ENCODE data around the gene HEG1. TPM values are rescaled to one million over a fixed set of nuclear protein-coding genes. Genes with fewer than 3 reads are reported as not detected.
"Not testable (repeated sequence)": the region's sequence is repeated elsewhere in the genome, so short reads cannot be mapped to it uniquely, and the experiment has no call there.

Gene HEG1
- total and polyA plus RNA-seq, 3 experiments from 2014 or later = 6.3 to 21.3 (median 20.9) TPM

DNA sequence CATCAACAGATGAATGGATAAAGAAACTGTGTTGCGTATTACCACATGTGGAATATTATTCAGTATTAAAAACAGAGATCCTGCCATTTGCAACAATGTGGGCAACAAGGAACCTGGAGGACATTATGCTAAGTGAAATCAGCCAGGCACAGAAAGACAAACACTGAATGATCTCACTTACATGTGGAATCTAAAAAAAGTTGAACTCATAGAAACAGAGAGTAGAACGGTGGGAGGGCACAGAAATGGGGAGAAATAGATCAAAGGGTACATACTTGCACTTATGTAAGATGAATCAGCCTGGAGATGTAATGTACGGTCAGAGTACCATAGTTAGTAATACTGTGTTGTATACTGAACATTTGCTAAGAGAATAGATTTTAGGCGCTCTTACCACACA lies 91.4 kb downstream of the HEG1 start:
- no peak overlapping the region for H3K27ac ChIP-seq (ENCODE audit: low read depth, low read length)
- no peaks in the 10 kb centered on the region for H3K4me1 ChIP-seq (ENCODE audit: insufficient read depth, low read length)
- H3K4me3 ChIP-seq (ENCODE audit: low read length) = no peak overlapping the region
- DNase-seq = no peak
- no peaks in the 10 kb centered on the region for H3K9me3 ChIP-seq (ENCODE audit: low read length)
- H3K36me3 Mint-ChIP-seq = peaks cover 0 to 13% (median 6%) of the 10 kb centered on the region in 3 donors
- no peaks in the 10 kb centered on the region for H3K27me3 ChIP-seq (ENCODE audit: insufficient read depth, low read length, poor library complexity, severe bottlenecking)
- peaks cover 7% of the 10 kb centered on the region for H3K36me3 ChIP-seq (ENCODE audit: insufficient read depth, low read length)
- H3K4me3 Mint-ChIP-seq = no peak overlapping the region
- H3K4me1 Mint-ChIP-seq = peaks cover 0 to 9% (median 2%) of the 10 kb centered on the region in 3 donors
- H3K27ac Mint-ChIP-seq = peak overlapping the region in 2 of 8 donors; percentile 0 to 44
- H3K27me3 Mint-ChIP-seq = no peaks in the 10 kb centered on the region
- CTCF ChIA-PET = no interaction called here
- POLR2A ChIA-PET = no interaction called here
- no peaks in the 10 kb centered on the region for H3K9me3 Mint-ChIP-seq

DNA sequence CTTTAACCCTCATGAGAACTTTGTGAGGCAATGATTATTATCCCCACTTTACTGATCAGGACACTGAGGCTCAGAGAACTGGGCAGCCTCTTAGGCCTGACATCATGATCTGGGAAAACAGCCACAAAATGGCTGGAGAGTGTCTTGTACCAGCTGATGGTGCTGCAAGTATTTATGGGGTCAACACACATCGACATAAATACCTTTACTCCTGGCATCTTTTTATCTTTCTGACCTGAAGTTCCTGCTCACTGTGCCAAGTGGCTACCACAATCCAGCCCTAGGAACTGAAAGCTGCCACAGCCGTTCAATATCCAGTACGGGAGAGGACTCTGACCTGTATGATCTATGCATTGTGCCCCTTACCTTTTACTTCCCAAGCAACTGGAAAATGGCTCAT lies 92.0 kb downstream of the HEG1 start:
- POLR2A ChIA-PET = no interaction called here
- no peak for DNase-seq
- no peaks in the 10 kb centered on the region for H3K27me3 Mint-ChIP-seq
- no peak overlapping the region for H3K27ac ChIP-seq (ENCODE audit: low read depth, low read length)
- H3K9me3 ChIP-seq (ENCODE audit: low read length) = no peaks in the 10 kb centered on the region
- H3K9me3 Mint-ChIP-seq = no peaks in the 10 kb centered on the region
- H3K27me3 ChIP-seq (ENCODE audit: insufficient read depth, low read length, poor library complexity, severe bottlenecking) = no peaks in the 10 kb centered on the region
- peaks cover 2% of the 10 kb centered on the region for H3K36me3 ChIP-seq (ENCODE audit: insufficient read depth, low read length)
- peak overlapping the region in 1 of 8 donors; percentile 34 for H3K27ac Mint-ChIP-seq
- no peak overlapping the region for H3K4me3 ChIP-seq (ENCODE audit: low read length)
- peaks cover 0 to 5% (median 2%) of the 10 kb centered on the region in 3 donors for H3K4me1 Mint-ChIP-seq
- H3K4me3 Mint-ChIP-seq = no peak overlapping the region
- CTCF ChIA-PET = no interaction called here
- peaks cover 0 to 6% (median under 1%) of the 10 kb centered on the region in 3 donors for H3K36me3 Mint-ChIP-seq
- no peaks in the 10 kb centered on the region for H3K4me1 ChIP-seq (ENCODE audit: insufficient read depth, low read length)

DNA sequence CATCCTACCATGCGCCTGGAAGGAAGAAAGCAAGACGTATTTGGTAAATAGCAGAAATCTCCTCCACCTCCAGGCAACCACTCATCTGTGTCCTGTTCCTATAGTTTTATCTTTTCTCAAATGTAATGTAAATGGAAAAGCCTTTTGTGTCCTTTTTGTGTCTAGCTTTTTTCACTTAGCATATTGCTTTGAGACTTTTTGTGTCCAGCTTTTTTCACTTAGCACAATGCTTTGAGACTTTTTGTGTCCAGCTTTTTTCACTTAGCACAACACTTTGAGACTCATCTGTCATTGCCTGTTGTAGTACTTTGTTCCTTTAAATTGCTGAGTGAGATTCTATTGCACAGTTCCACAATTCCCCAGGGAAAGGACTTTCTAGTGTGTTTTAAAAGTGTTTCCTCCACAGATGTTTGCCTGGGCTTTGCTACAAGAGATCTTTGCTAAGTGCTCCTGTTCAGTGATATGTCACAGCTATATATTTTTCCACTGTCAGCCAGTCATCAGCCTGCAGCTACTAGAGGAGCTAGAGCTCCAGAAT lies 93.3 kb downstream of the HEG1 start:
- Histone ChIP-seq H3K4me1 (ENCODE audit: insufficient read depth, low read length) (no peaks in the 10 kb centered on the region), H3K9me3 (ENCODE audit: low read length) (no peaks in the 10 kb centered on the region), H3K4me3 (ENCODE audit: low read length) (no peak overlapping the region), H3K27ac (ENCODE audit: low read depth, low read length) (no peak overlapping the region), H3K27me3 (ENCODE audit: insufficient read depth, low read length, poor library complexity, severe bottlenecking) (no peaks in the 10 kb centered on the region), H3K36me3 (ENCODE audit: insufficient read depth, low read length) (no peaks in the 10 kb centered on the region)
- no peak for DNase-seq
- ChIA-PET CTCF (no interaction called here), POLR2A (no interaction called here)
- Mint-ChIP-seq H3K4me3 (no peak overlapping the region), H3K9me3 (no peaks in the 10 kb centered on the region), H3K27ac (no peak overlapping the region), H3K4me1 (peaks cover 0 to 5% (median 2%) of the 10 kb centered on the region in 3 donors), H3K36me3 (peaks cover 0 to 2% (median 0%) of the 10 kb centered on the region in 3 donors), H3K27me3 (no peaks in the 10 kb centered on the region)

DNA sequence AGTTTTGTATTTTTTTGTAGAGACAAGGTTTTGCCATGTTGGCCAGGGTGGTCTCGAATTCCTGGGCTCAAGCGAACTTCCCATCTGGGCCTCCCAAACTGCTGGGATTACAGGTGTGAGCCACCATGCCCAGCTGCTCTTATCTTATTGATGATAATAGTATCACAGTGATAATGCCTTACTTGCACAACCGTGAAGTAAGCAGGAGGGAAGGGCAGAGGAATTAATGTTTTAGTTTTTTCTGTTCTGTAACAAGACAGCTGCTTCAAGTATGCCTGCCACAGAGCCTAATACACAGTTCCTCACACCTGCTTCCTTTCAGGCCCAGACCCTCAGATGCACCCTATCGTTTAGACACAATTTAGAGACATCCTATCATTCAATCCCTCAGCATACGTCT lies 95.1 kb downstream of the HEG1 start:
- DNase-seq = no peak
- no peak overlapping the region for H3K27ac ChIP-seq (ENCODE audit: low read depth, low read length)
- POLR2A ChIA-PET = no interaction called here
- no peaks in the 10 kb centered on the region for H3K36me3 ChIP-seq (ENCODE audit: insufficient read depth, low read length)
- no peaks in the 10 kb centered on the region for H3K4me1 ChIP-seq (ENCODE audit: insufficient read depth, low read length)
- Mint-ChIP-seq H3K9me3 (no peaks in the 10 kb centered on the region), H3K36me3 (peaks cover 0 to 7% (median 0%) of the 10 kb centered on the region in 3 donors), H3K27ac (no peak overlapping the region), H3K27me3 (peaks cover 0 to 4% of the 10 kb centered on the region in 2 donors), H3K4me3 (no peak overlapping the region), H3K4me1 (peaks cover 0 to 5% (median 0%) of the 10 kb centered on the region in 3 donors)
- no peak overlapping the region for H3K4me3 ChIP-seq (ENCODE audit: low read length)
- H3K9me3 ChIP-seq (ENCODE audit: low read length) = no peaks in the 10 kb centered on the region
- CTCF ChIA-PET = no interaction called here
- no peaks in the 10 kb centered on the region for H3K27me3 ChIP-seq (ENCODE audit: insufficient read depth, low read length, poor library complexity, severe bottlenecking)

DNA sequence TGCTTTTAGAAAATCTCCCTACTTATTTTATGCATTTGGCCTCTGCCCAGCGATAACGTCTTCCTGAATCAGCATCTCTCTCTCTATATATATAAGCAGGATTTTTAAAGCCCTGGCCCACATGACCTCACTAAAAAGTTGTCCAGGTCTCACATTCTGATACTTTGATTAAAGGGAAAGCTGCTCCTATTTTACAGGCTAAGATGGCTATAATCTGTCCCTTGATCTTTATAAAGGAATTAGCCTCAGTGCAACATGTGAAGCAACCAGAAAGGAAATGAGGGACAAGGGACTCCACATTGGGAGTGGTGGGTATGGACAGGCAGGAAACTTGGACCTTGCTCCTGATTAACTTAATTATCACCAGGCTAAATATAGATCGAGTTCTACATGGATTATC lies 95.7 kb downstream of the HEG1 start:
- CTCF ChIA-PET = no interaction called here
- Mint-ChIP-seq H3K9me3 (no peaks in the 10 kb centered on the region), H3K4me3 (no peak overlapping the region), H3K4me1 (peaks cover 0 to 5% (median 0%) of the 10 kb centered on the region in 3 donors), H3K27me3 (peaks cover 0 to 4% of the 10 kb centered on the region in 2 donors), H3K27ac (peak overlapping the region in 1 of 8 donors; percentile 72), H3K36me3 (peaks cover 0 to 12% (median 0%) of the 10 kb centered on the region in 3 donors)
- no peaks in the 10 kb centered on the region for H3K9me3 ChIP-seq (ENCODE audit: low read length)
- no peak overlapping the region for H3K4me3 ChIP-seq (ENCODE audit: low read length)
- no peaks in the 10 kb centered on the region for H3K4me1 ChIP-seq (ENCODE audit: insufficient read depth, low read length)
- no peaks in the 10 kb centered on the region for H3K36me3 ChIP-seq (ENCODE audit: insufficient read depth, low read length)
- no peak overlapping the region for H3K27ac ChIP-seq (ENCODE audit: low read depth, low read length)
- no peaks in the 10 kb centered on the region for H3K27me3 ChIP-seq (ENCODE audit: insufficient read depth, low read length, poor library complexity, severe bottlenecking)
- POLR2A ChIA-PET = no interaction called here
- no peak for DNase-seq

DNA sequence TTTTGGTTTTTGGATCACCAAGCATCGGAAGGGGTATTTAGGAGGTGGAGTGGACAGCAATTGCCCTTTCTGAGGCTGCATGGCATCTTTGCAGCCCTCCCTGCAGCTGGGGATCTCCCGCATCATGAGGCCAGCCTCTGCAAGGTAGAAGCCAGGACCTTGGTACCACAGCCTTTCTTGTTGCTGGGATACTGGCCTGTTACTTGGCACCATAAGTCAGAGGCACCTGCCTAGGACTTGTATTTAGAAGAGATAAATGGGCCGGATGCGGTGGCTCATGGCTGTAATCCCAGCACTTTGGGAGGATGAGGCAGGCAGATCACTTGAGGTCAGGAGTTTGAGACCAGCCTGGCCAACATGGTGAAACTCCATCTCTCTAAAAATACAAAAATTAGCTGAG lies 97.8 kb downstream of the HEG1 start:
- H3K36me3 Mint-ChIP-seq = peaks cover 0 to 12% (median 0%) of the 10 kb centered on the region in 3 donors
- H3K4me3 Mint-ChIP-seq; H3K27ac Mint-ChIP-seq; H3K9me3 Mint-ChIP-seq; H3K4me1 ChIP-seq (ENCODE audit: insufficient read depth, low read length); H3K36me3 ChIP-seq (ENCODE audit: insufficient read depth, low read length); H3K4me1 Mint-ChIP-seq; H3K9me3 ChIP-seq (ENCODE audit: low read length); H3K4me3 ChIP-seq (ENCODE audit: low read length); H3K27ac ChIP-seq (ENCODE audit: low read depth, low read length); H3K27me3 Mint-ChIP-seq; CTCF ChIA-PET; POLR2A ChIA-PET; H3K27me3 ChIP-seq (ENCODE audit: insufficient read depth, low read length, poor library complexity, severe bottlenecking); DNase-seq: not testable (repeated sequence)

DNA sequence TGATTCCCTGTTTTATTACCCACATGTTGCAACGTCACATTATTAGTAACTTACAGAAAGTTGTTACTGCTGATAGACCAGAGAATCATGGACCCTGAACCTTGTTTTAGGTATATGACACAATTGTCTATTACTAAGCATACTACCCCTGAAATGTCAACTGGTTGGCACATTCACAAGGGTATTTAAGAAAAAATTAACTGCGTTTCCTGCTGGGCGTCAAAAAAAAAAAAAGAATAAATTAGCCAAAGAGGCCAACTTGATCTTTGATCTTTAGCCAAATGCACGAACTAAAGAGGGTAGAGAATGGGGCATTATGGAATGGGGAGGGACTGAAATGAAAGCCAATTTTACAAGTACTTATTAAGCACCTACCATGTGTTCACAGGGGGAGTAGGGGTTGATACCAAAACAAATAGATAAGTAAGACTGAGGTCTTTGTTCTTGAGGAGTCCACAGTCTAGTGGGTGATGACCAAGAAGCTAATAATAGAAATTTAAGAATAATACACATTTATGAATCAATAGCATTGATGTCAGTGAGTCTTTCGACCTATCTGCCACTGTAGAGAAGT lies 103.4 kb downstream of the HEG1 start:
- no peaks in the 10 kb centered on the region for H3K4me1 Mint-ChIP-seq
- H3K4me3 Mint-ChIP-seq = no peak overlapping the region
- Histone ChIP-seq H3K4me1 (ENCODE audit: insufficient read depth, low read length) (no peaks in the 10 kb centered on the region), H3K27ac (ENCODE audit: low read depth, low read length) (no peak overlapping the region), H3K4me3 (ENCODE audit: low read length) (no peak overlapping the region), H3K36me3 (ENCODE audit: insufficient read depth, low read length) (no peaks in the 10 kb centered on the region), H3K27me3 (ENCODE audit: insufficient read depth, low read length, poor library complexity, severe bottlenecking) (no peaks in the 10 kb centered on the region), H3K9me3 (ENCODE audit: low read length) (no peaks in the 10 kb centered on the region)
- ChIA-PET CTCF (interaction anchor here (1.5 kb wide), 1 partner anchor 23 kb away, joined by 3 read pairs; no protein-coding TSS in a partner anchor), POLR2A (no interaction called here)
- H3K36me3 Mint-ChIP-seq = peaks cover 0 to 12% (median 0%) of the 10 kb centered on the region in 3 donors
- H3K27me3 Mint-ChIP-seq = peaks cover 0 to 4% of the 10 kb centered on the region in 2 donors
- H3K27ac Mint-ChIP-seq = no peak overlapping the region
- no peak for DNase-seq
- H3K9me3 Mint-ChIP-seq = no peaks in the 10 kb centered on the region

DNA sequence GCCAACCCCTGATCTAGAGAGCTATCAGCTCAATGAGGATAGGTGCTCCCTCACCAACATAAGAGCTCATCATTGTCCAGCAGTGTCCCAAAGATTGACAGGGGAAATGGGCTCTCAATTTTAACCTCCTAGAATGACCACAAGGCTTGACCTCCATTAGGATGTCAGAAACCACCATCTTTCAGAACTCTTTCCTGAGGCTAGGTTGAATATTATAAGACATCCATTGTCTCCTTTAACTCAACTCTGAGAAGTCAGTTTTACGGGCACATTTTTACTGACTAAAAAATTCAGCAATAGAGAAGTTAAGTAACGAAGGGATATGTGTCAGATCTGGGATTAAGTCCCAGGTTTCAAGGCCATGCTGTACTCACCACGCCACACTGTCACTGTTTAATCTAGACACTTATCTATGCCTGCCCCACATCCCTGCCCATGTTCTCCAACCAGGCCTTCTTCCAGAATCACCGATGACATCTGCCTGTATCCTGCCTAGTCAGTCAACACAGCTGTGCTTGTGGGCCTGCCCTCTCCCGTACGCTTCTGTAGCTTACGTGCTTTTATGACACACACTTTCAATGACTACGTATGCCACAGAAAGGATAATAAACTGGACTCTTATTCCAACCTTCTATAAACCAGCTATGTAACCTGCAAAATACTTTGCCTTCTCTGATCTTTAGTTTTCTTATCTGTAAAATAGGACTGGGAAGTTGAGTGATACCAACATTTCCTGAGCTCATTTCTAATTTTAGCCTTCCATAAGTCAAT lies 104.1 kb downstream of the HEG1 start:
- POLR2A ChIA-PET = interaction anchor here (0.7 kb wide), 1 partner anchor 776 kb away, joined by 3 read pairs; no protein-coding TSS in a partner anchor
- no peaks in the 10 kb centered on the region for H3K36me3 ChIP-seq (ENCODE audit: insufficient read depth, low read length)
- H3K27me3 ChIP-seq (ENCODE audit: insufficient read depth, low read length, poor library complexity, severe bottlenecking) = no peaks in the 10 kb centered on the region
- no peak for DNase-seq
- H3K27ac ChIP-seq (ENCODE audit: low read depth, low read length) = no peak overlapping the region
- Mint-ChIP-seq H3K9me3 (no peaks in the 10 kb centered on the region), H3K4me1 (no peaks in the 10 kb centered on the region), H3K36me3 (peaks cover 0 to 9% (median 0%) of the 10 kb centered on the region in 3 donors), H3K27me3 (peaks cover 0 to under 1% of the 10 kb centered on the region in 2 donors), H3K4me3 (no peak overlapping the region), H3K27ac (peak overlapping the region in 1 of 8 donors; percentile 64)
- CTCF ChIA-PET = interaction anchor here (1.5 kb wide), 1 partner anchor 23 kb away, joined by 3 read pairs; no protein-coding TSS in a partner anchor
- H3K4me1 ChIP-seq (ENCODE audit: insufficient read depth, low read length) = no peaks in the 10 kb centered on the region
- no peaks in the 10 kb centered on the region for H3K9me3 ChIP-seq (ENCODE audit: low read length)
- H3K4me3 ChIP-seq (ENCODE audit: low read length) = no peak overlapping the region
